ENCODE measurements around the gene ZNF598. TPM values are rescaled to one million over a fixed set of nuclear protein-coding genes. Genes with fewer than 3 reads are reported as not detected.

The ZNF598 gene
- total RNA-seq, result 52.9 and 61.7 TPM in 2 replicates

DNA sequence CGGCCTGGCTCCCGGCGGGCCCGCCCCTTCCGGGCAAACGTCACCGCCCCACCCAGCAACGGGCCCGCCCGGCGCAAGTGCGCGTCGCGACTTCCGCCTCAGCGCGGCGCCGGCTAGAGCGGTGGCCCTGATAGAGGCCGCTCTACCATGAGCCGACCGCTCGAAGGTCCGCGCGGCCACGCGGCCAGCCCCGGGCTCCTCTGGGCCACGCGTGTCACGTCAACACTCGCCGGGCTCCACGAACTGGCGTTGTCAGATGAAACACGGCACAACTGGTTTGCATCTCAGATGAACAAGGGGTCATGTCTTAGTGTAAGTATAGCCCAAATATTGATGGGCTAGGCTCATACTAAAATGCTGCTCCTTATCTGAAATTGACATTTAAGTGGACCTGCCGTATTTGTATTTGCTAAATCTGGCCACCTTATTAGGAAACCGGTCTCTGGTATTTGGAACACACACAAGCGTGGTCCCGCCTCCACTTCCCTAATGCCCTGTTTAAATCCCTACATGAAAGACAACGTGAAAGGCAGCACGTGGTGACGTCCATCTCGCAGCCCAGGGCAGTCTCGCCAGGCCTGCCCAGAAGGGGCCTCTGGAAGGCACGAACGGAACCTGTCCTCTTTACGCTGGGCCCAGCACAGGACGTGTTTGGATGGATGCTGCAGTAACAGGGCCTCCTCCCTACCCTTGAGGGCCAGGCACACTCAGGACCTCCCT is at the start of gene ZNF598:
ZNF598 (minus strand) TSS at position 31 of the 720 bp plus-strand sequence.

DNA sequence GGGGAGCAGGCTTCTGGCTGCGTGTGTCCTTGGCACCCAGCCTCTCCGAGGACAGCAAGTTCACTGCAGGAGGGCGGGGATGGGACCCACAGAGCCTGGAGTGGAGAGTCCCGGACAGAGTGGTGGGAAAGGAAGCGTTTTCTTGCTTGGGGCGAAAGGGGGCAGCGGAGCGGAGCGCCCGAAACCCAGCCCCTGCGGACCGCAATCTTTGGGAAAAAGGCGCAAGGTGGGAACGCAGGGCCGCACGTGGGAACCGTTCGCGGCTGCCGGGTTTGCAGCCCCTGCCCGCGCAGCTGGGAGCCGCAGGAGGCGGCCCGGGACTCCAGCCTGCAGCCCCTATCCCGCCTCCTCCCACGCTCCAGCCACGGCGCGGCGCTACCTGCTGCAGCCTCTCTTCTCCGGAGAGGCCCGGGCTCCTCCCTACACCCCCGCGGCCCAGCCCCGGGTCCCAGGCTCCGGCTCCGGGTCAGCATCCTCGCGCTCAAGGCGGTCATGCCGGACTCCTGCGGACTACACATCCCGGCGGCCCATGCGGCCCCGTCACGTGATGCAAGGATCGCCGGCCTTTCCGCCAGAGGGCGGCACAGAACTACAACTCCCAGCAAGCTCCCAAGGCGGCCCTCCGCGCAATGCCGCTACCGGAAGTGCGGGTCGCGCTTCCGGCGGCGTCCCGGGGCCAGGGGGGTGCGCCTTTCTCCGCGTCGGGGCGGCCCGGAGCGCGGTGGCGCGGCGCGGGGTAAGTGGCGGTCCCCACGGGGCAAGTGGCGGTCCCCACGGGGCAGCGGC is 37.9 kb upstream of the ZNF598 start, which contains the start of the genes NTHL1 and TSC2:
NTHL1 (minus strand) TSS at position 505 of the 786 bp plus-strand sequence; CDS start at position 494, 11 bp downstream.
TSC2 (plus strand) TSS at position 656 of the 786 bp plus-strand sequence. CDS start 631 bp downstream, outside the sequence.

DNA sequence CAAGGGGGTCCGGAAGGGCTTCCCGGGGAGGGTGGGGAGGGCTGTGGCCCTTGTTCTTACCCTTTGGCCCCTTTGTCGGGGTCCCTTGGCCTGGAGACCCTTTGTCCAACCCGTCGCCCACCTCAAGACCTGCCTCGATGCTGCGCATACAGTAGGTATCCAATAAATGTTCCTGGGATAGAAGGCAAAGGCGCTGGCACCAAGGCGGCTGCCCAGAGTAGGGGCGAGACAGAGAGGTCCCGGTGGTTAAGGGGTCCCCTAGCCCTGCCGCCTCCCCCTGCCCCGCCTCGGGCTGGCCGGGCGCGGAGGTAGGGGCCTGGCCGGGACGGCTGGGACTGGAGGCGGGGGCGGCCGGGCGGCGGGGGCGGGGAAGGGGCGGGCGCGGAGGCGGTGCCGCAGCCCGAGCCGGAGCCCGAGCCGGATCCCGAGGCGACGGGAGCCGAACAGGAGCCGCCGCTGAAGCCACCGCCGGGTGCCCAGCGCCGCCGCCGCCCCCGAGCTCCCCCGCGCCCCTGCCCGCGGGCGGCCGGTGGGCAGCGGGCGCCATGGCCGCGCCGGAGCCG is 16.9 kb upstream of the ZNF598 start, which contains the start of gene NHERF2:
NHERF2 (plus strand) TSS at position 442 of the 563 bp plus-strand sequence; CDS start at position 546, 104 bp downstream.

DNA sequence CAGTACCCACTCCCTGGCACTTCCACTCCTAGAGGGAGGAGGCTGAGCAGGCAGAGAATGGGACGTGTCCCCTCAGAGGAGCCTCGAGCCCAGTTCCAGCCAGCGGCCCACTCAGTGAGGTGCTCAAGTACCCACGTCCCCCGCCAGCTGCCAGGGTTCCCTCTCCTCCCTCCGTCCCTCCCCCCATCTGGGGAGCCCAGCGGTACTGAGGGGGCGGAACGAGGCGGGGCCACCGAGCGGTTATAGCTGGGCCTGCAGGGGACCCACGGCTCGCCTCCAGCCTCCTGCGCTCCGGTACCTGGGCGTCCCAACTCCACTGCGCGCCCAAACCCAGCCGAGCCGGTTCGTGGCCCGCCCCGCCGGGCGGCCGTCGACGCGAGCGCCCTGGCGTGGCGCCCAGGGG is 9.9 kb upstream of the ZNF598 start, which contains the start of gene NPW:
NPW (plus strand) TSS at position 268 of the 403 bp plus-strand sequence.

DNA sequence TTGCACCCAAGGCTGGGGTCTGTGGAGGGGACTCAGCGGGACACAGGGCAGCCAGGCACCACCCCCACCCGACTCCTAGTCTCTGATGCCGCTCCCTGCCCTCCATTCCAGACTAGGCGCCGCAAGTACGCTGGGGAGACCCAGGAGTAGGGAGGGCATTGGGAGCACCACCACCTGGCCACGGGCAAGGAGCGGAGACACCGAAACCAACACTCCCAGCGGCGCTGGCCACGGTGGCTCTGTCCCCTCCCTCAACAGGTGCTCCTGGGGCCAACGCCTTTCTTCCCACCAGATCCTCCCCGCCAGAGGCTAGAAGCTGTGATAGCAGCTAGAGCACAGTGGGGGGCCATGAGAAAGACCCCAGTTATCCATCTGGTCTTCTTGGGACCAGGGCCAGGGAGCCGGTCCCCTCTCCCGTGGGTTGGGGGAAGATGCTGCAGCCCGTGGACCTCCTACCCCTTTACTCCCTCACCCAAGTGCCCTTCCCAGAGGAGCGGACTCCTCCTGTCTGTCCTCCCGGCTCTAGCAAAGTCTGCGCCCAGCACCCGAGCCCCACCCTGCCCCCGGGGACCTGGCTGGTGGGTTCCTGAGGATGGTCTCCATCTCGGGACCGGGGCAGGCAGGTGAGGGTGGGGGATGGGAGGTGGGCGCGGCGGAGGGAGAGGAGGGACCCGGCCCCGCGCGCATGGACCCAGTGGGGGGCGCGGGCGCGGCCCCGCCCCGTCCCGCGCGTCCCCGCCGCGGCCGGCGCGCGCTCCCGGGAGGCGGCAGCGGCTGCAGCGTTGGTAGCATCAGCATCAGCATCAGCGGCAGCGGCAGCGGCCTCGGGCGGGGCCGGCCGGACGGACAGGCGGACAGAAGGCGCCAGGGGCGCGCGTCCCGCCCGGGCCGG is 20.2 kb downstream of the ZNF598 start, which contains the start of gene SYNGR3:
SYNGR3 (plus strand) TSS at position 762 of the 892 bp plus-strand sequence. CDS start 133 bp downstream, outside the sequence.

DNA sequence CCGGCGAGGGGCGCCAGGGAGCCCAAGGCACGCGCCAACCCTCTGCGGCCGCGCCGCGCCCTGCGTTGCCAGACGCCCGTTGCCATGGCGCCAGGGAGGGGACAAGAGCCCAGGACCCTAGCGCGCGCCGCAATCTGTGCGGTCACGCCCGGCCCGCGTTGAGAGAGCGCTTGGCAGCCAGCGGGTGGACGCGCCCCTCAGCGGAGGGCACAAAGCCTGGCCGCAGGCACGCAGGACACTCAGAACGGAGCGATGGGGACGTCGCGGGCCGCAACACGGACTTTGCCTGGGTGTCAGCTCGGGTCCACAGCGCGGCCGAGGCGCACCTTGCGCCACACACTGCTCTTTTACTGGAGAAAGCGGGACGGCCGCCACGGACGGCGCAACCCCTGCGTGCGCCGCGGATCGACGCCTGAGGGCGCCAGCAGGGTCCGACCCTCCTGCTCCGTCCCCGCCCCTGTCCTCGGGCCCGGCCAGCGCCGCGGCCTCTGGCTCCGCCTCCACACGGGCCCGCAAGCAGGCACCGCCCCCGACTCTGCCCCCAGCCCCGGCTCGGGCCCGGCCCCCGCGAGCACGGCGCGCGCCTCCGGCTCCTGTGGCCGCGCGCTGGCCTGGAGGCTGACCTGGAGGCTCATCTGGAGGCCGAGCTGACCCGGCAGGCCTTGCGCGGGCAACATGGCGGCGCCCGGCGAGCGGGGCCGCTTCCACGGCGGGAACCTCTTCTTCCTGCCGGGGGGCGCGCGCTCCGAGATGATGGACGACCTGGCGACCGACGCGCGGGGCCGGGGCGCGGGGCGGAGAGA is 25.9 kb downstream of the ZNF598 start, which contains the start of gene GFER:
GFER (plus strand) TSS at position 650 of the 803 bp plus-strand sequence; CDS start at position 676, 26 bp downstream.

DNA sequence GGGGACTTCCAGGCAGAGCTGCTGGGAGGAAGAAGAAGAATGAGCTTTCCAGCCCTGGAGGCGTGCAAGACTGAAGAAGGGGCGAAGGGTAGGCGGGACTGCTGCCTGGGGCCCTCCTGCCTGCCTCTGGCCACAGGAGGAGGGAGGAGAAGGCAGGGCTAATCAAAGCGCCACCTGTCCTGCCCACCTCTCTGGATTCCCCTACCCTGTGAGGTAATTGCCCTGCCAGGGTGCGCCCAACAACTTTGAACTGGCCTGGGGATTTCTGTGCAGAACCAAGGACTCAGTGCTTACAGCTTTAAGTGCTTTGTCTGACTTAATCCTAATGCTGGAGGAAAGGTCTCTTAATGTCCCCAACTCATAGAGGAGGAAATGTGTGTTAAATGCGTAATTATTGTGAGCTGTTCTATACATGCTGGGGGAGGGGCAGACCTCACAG is 28.2 kb downstream of the ZNF598 start, which contains the start of gene NOXO1:
NOXO1 (minus strand) TSS at position 72 of the 439 bp plus-strand sequence. CDS start 290 bp downstream, outside the sequence.

DNA sequence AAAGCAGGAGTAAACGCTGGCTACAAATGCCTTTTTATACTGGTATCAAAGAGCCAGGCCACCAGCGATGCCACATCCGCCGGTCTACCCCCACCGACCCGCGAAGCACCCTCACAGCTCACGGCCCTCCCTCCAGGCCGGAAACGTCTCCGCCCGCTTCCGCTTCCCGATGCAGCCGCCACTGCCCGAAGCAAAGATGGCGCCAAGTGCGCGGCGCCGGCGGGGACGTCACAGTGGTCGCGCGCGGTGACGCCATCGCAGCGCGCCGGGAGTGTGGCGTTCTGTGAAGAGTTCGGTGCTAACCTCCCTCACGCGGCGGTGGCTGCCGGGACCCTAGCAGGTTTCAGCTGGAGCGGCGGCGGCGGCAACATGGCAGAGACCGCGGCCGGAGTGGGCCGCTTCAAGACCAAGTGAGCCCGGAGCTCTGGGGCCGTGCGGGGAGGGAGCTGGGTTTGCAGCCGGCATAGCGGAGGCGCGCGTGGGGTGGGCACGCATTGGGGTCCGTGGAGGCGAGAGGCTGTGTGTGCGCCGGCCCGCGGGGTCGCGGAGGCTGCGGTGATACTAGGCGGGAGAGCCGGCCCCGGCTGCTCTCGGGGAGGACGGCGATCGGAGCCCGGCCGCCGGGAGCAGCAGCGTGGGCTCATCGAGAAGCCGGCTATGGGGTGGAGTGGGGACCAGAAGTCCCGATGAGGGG is 37.7 kb downstream of the ZNF598 start, which contains the start of gene TBL3:
TBL3 (plus strand) TSS at position 258 of the 694 bp plus-strand sequence; CDS start at position 370, 112 bp downstream.

DNA sequence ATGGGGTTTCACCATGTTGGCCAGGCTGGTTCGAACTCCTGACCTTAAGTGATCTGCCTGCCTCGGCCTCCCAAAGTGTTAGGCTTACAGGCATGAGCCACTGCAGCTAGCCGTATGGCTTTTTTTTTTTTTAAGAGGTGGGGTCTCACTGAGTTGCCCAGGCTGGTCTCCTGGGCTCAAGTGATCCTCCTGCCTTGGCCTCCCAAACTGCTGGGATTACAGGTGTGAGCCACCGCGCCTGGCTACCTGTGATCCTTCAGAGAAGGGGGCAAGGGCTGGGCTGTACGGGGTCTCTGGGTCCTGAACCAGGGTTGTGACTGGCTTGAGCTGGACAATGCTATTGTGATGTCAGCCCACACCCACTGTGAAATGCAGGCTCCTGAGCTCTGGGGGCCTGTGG is 43.2 kb downstream of the ZNF598 start, which contains the start of gene RNF151:
RNF151 (plus strand) TSS at position 397 of the 400 bp plus-strand sequence. CDS start 26 bp downstream, outside the sequence.

DNA sequence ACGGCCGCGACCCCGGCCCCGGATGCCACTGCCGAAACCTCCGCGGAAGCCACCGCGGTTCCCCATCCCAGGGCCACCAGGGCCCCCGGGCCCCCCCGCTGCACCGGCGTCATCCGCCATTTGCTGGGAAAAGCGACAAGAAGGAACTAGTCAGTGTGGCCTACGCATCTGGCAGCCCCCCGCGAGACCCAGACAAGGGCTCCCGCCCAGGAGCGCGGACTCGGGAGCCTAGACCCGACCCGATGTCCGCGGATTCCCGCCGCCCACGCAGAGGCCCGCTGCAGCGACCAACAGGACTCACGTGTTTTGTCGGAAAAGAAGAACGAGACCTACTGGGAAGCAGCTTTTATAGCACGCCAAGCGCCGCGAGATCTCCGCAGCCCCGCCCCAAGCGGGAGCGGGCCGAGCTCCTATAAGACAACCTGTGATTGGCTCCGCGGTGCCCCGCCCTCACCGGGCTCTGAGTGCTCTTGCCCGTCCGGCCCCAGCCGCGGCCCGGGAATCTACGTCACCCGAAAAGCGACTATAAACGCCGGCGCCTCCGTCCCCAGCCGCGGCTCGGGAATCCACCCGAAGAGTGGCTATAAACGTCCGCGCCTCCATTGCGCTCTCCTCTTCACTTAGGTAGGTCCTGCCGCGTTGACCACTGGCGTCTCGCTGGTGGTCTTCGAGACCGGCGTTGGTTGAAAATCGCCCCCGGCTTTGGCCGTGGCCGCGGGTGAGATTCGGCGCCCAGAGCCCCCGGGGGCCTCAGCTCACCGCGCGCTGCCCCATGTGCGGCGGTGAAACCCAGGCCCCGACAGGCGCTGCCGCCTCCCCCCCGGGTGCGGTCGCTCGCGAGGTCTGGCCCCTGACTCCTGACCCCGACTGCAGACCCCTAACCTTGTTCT is 44.9 kb downstream of the ZNF598 start, which contains the start of gene RPS2:
RPS2 (minus strand) TSS at position 321 of the 890 bp plus-strand sequence; CDS start at position 120, 201 bp downstream.

DNA sequence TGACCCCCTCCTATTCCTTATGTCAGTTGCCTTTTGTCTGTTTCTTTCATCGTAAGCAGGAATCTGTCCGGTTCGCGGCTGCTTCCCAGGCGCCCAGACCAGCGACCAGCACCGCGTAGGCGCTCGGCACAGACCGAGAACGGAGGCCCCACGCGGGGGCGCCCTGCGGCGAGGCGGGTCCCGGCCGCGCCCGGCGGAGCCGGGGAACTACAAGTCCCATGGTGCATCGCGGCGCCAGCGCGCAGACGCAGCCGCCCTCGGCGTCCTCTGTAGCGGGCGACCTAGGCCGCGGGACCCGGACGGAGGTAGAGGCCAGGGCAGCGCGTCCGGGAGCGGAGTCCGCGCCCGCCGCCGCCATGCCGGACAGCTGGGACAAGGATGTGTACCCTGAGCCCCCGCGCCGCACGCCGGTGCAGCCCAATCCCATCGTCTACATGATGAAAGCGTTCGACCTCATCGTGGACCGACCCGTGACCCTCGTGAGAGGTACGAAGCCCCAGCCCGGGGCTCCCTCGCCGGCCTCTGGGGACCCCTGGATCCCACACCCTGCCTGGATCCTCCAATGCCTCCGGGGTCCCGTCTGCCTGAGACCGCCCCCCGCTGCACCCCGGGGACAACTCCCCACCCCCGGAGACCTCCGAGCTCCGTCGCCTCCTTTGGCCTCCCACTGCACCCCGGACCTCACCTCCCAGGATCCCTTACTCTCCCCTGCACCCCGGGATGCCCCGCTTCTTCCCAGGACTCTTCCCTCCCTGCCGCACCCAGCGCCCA is 50.2 kb downstream of the ZNF598 start, which contains the start of gene NDUFB10:
NDUFB10 (plus strand) TSS at position 270 of the 771 bp plus-strand sequence; CDS start at position 357, 87 bp downstream.

Other genes with a start within 250 kb of the ZNF598 start
- gene NME3, start 238.3 kb downstream of the ZNF598 start, total RNA-seq, result 69.0 and 71.8 TPM in 2 replicates
- 14.1 and 14.3 TPM in 2 replicates for gene EME2, start 237.0 kb downstream of the ZNF598 start, total RNA-seq
- 193 and 199 TPM in 2 replicates for gene MRPS34, start 236.7 kb downstream of the ZNF598 start, total RNA-seq
- 22.4 and 28.4 TPM in 2 replicates for gene SPSB3, start 227.2 kb downstream of the ZNF598 start, total RNA-seq
- 119 and 173 TPM in 2 replicates for gene NUBP2, start 226.9 kb downstream of the ZNF598 start, total RNA-seq
- not detected in 2 replicates for gene IGFALS, start 216.1 kb downstream of the ZNF598 start, total RNA-seq
- 76.1 and 79.8 TPM in 2 replicates for gene HAGH, start 183.0 kb downstream of the ZNF598 start, total RNA-seq
- 70.2 and 86.2 TPM in 2 replicates for gene FAHD1, start 182.6 kb downstream of the ZNF598 start, total RNA-seq
- not detected in 2 replicates for gene MEIOB, start 137.7 kb downstream of the ZNF598 start, total RNA-seq
- gene HS3ST6, start 91.4 kb downstream of the ZNF598 start, total RNA-seq, result 1.4 and 2.7 TPM in 2 replicates
- 6.7 and 11.7 TPM in 2 replicates for gene MSRB1, start 66.6 kb downstream of the ZNF598 start, total RNA-seq
- gene RPL3L, start 55.1 kb downstream of the ZNF598 start, total RNA-seq, result 0.35 and 0.46 TPM in 2 replicates
- gene NDUFB10, start 50.3 kb downstream of the ZNF598 start, total RNA-seq, result 279 and 343 TPM in 2 replicates
- 3,748 and 4,325 TPM in 2 replicates for gene RPS2, start 45.0 kb downstream of the ZNF598 start, total RNA-seq
- gene RNF151, start 43.0 kb downstream of the ZNF598 start, total RNA-seq, result not detected in 2 replicates
- 114 and 119 TPM in 2 replicates for gene TBL3, start 37.8 kb downstream of the ZNF598 start, total RNA-seq
- gene NOXO1, start 28.4 kb downstream of the ZNF598 start, total RNA-seq, result 1.1 and 2.2 TPM in 2 replicates
- 20.3 and 22.9 TPM in 2 replicates for gene GFER, start 25.6 kb downstream of the ZNF598 start, total RNA-seq
- 2.1 and 5.4 TPM in 2 replicates for gene SYNGR3, start 19.9 kb downstream of the ZNF598 start, total RNA-seq
- 3.6 and 4.0 TPM in 2 replicates for gene NPW, start 10.0 kb upstream of the ZNF598 start, total RNA-seq
- 24.8 and 25.5 TPM in 2 replicates for gene NHERF2, start 17.1 kb upstream of the ZNF598 start, total RNA-seq
- gene NTHL1, start 38.0 kb upstream of the ZNF598 start, total RNA-seq, result 32.8 and 43.2 TPM in 2 replicates
- gene TSC2, start 38.2 kb upstream of the ZNF598 start, total RNA-seq, result 33.8 and 35.0 TPM in 2 replicates
- 43.3 and 71.5 TPM in 2 replicates for gene PKD1, start 126.1 kb upstream of the ZNF598 start, total RNA-seq
- 0.49 and 5.0 TPM in 2 replicates for gene RAB26, start 138.8 kb upstream of the ZNF598 start, total RNA-seq
- 58.2 and 65.4 TPM in 2 replicates for gene TRAF7, start 146.0 kb upstream of the ZNF598 start, total RNA-seq
- 0.42 and 0.46 TPM in 2 replicates for gene CASKIN1, start 186.8 kb upstream of the ZNF598 start, total RNA-seq
- gene MLST8, start 195.6 kb upstream of the ZNF598 start, total RNA-seq, result 68.9 and 81.9 TPM in 2 replicates
- 2.5 and 3.5 TPM in 2 replicates for gene BRICD5, start 201.0 kb upstream of the ZNF598 start, total RNA-seq
- 21.9 and 26.8 TPM in 2 replicates for gene PGP, start 205.0 kb upstream of the ZNF598 start, total RNA-seq
- gene E4F1, start 213.8 kb upstream of the ZNF598 start, total RNA-seq, result 23.9 and 26.2 TPM in 2 replicates
- 0.19 and 0.21 TPM in 2 replicates for gene DNASE1L2, start 226.6 kb upstream of the ZNF598 start, total RNA-seq
- gene ECI1, start 241.8 kb upstream of the ZNF598 start, total RNA-seq, result 36.0 and 39.4 TPM in 2 replicates